Measurements from ENCODE around the gene TPR. TPM values are rescaled to one million over a fixed set of nuclear protein-coding genes. Genes with fewer than 3 reads are reported as not detected.

TPR gene
- polyA plus RNA-seq, 1 donor (not counting 4 experiments of a cell fraction or from before 2014, with no cell fraction given), result 46.8 TPM

- no peaks in the 10 kb centered on the region for H4K20me1 ChIP-seq (ENCODE audit: control insufficient read depth, extremely low read depth, insufficient read depth, low read length)
- H3K36me3 ChIP-seq (ENCODE audit: control insufficient read depth in 2 of 2, extremely low read depth in 1 of 2, insufficient read depth in 2 of 2, low read length in 2 of 2), result no peaks in the 10 kb centered on the region
- no peak overlapping the region for H3K27ac ChIP-seq (ENCODE audit: control insufficient read depth, insufficient read depth, low read length)
- no peak overlapping the region for H3K4me3 ChIP-seq (ENCODE audit: control insufficient read depth in 2 of 3, extremely low read depth in 1 of 3, insufficient read depth in 2 of 3, low read depth in 1 of 3, low read length in 3 of 3)
- H3K27me3 ChIP-seq (ENCODE audit: control insufficient read depth, extremely low read depth, insufficient read depth, low read length), result no peaks in the 10 kb centered on the region
- no peaks in the 10 kb centered on the region for H3K9me3 ChIP-seq (ENCODE audit: control insufficient read depth, low read depth, low read length)
- TF ChIP-seq EZH2 (IDR thresholded peaks at IDR 0.05; ENCODE audit: low read length) (no peak), CTCF (optimal IDR thresholded peaks at IDR 0.05 in 1 of 3, IDR thresholded peaks at IDR 0.05 in 1 of 3, conservative IDR thresholded peaks at IDR 0.05 in 1 of 3; ENCODE audit: extremely low read depth in 1 of 3, insufficient read depth in 2 of 3, low read length in 3 of 3) (no peak)
- H3K4me2 ChIP-seq (ENCODE audit: control insufficient read depth, extremely low read depth, insufficient read depth, low read depth, low read length), result no peak overlapping the region
- FAIRE-seq (no peak), DNase-seq (ENCODE audit: low read depth, low spot score) (no peak)
- no peak overlapping the region for H3K9ac ChIP-seq (ENCODE audit: control insufficient read depth, extremely low read depth, insufficient read depth, low read length)
- dilution Hi-C loops (cut with MboI; ENCODE audit: extremely low pct_ligation_motif_present, low sequenced_read_pairs), result no loop called here
- no peaks in the 10 kb centered on the region for H3K79me2 ChIP-seq (ENCODE audit: control insufficient read depth, insufficient read depth, low read length)
- H3K4me1 ChIP-seq (ENCODE audit: control insufficient read depth, extremely low read depth, insufficient read depth, low read length), result no peaks in the 10 kb centered on the region
- no peaks in the 10 kb centered on the region for H3K9me1 ChIP-seq (ENCODE audit: control insufficient read depth, extremely low read depth, insufficient read depth, low read length)
- no peak overlapping the region for H2AFZ ChIP-seq (ENCODE audit: control insufficient read depth, low read length)
Measured at GRCh38 chr1:186297439-186298045, 77.5 kb downstream of the TPR start.

- no peak for DNase-seq (ENCODE audit: low read depth, low spot score)
- no peak within 1 kb of the TSS for H2AFZ ChIP-seq (ENCODE audit: control insufficient read depth, low read length)
- TF ChIP-seq EZH2 (IDR thresholded peaks at IDR 0.05; ENCODE audit: low read length) (no peak), CTCF (optimal IDR thresholded peaks at IDR 0.05 in 1 of 3, IDR thresholded peaks at IDR 0.05 in 1 of 3, conservative IDR thresholded peaks at IDR 0.05 in 1 of 3; ENCODE audit: extremely low read depth in 1 of 3, insufficient read depth in 2 of 3, low read length in 3 of 3) (no peak)
- no peaks in the 10 kb centered on the region for H3K4me1 ChIP-seq (ENCODE audit: control insufficient read depth, extremely low read depth, insufficient read depth, low read length)
- no peaks in the 10 kb centered on the region for H3K79me2 ChIP-seq (ENCODE audit: control insufficient read depth, insufficient read depth, low read length)
- H3K27me3 ChIP-seq (ENCODE audit: control insufficient read depth, extremely low read depth, insufficient read depth, low read length), result no peaks in the 10 kb centered on the region
- H3K27ac ChIP-seq (ENCODE audit: control insufficient read depth, insufficient read depth, low read length), result no peak within 1 kb of the TSS
- H3K36me3 ChIP-seq (ENCODE audit: control insufficient read depth in 2 of 2, extremely low read depth in 1 of 2, insufficient read depth in 2 of 2, low read length in 2 of 2), result no peaks in the 10 kb centered on the region
- no peak within 1 kb of the TSS for H3K4me2 ChIP-seq (ENCODE audit: control insufficient read depth, extremely low read depth, insufficient read depth, low read depth, low read length)
- H3K9me1 ChIP-seq (ENCODE audit: control insufficient read depth, extremely low read depth, insufficient read depth, low read length), result no peaks in the 10 kb centered on the region
- no peak within 1 kb of the TSS for H3K9ac ChIP-seq (ENCODE audit: control insufficient read depth, extremely low read depth, insufficient read depth, low read length)
- H3K9me3 ChIP-seq (ENCODE audit: control insufficient read depth, low read depth, low read length), result no peaks in the 10 kb centered on the region
- H4K20me1 ChIP-seq (ENCODE audit: control insufficient read depth, extremely low read depth, insufficient read depth, low read length), result no peaks in the 10 kb centered on the region
- H3K4me3 ChIP-seq (ENCODE audit: control insufficient read depth in 2 of 3, extremely low read depth in 1 of 3, insufficient read depth in 2 of 3, low read depth in 1 of 3, low read length in 3 of 3), result no peak within 1 kb of the TSS
- dilution Hi-C loops (cut with MboI; ENCODE audit: extremely low pct_ligation_motif_present, low sequenced_read_pairs), result no loop called here
- FAIRE-seq, result no peak
Measured at GRCh38 chr1:186295980-186296379, 79.1 kb downstream of the TPR start, which contains the start of gene PRG4. TSS of gene PRG4 (plus strand) at chr1:186296279.

All from keratinocyte (primary cell).